Karpas-422 (cell line): ENCODE data around the gene CGREF1. TPM values are rescaled to one million over a fixed set of nuclear protein-coding genes. Genes with fewer than 3 reads are reported as not detected.

Experiments used
- DNase-seq: peaks from one replicate; pipeline ENCODE4 v3.0.0-alpha.2; 2015
- H2AFZ ChIP-seq: fragments of 200-600 bp; sonication (generic); 2 replicates; pipeline ENCODE4 v1.6.1; 2014; ENCODE audit warnings: antibody characterized with exemption, low read length, mixed read lengths
- H3K27ac ChIP-seq: fragments of 200-600 bp; sonication (generic); 2 replicates; pipeline ENCODE4 v1.5.1; 2014; ENCODE audit warnings: mild to moderate bottlenecking, low read length, moderate library complexity
- H3K27me3 ChIP-seq: fragments of 200-600 bp; sonication (generic); 2 replicates; pipeline ENCODE4 v1.6.1; 2014; ENCODE audit warnings: low read length, mixed read lengths
- H3K36me3 ChIP-seq: fragments of 200-600 bp; sonication (generic); 2 replicates; pipeline ENCODE4 v1.6.1; 2014; ENCODE audit warnings: low read length, mixed read lengths; ENCODE audit not compliant: insufficient read depth
- H3K4me1 ChIP-seq: fragments of 200-600 bp; sonication (generic); 2 replicates; pipeline ENCODE4 v1.6.1; 2014; ENCODE audit warnings: mild to moderate bottlenecking, low read length, mixed read lengths
- H3K4me2 ChIP-seq: fragments of 200-600 bp; sonication (generic); 2 replicates; pipeline ENCODE4 v1.6.1; 2014; ENCODE audit warnings: low read length, low read depth, mild to moderate bottlenecking; ENCODE audit not compliant: poor library complexity, severe bottlenecking
- H3K4me3 ChIP-seq: fragments of 200-600 bp; sonication (generic); 2 replicates; pipeline ENCODE4 v1.5.1; 2014; ENCODE audit warnings: mild to moderate bottlenecking, antibody characterized with exemption, low read length, mixed read lengths
- H3K79me2 ChIP-seq: fragments of 200-600 bp; sonication (generic); 2 replicates; pipeline ENCODE4 v1.6.1; 2014; ENCODE audit warnings: mild to moderate bottlenecking, low read length, mixed read lengths
- H3K9ac ChIP-seq: fragments of 200-600 bp; sonication (generic); 2 replicates; pipeline ENCODE4 v1.6.0; 2014; ENCODE audit warnings: low read length
- H3K9me2 ChIP-seq: fragments of 200-600 bp; sonication (generic), shearing (Covaris generic); replicated peaks from 2 replicates; pipeline ENCODE4 v1.6.0; 2014; ENCODE audit warnings: mild to moderate bottlenecking, low read length, moderate library complexity; ENCODE audit not compliant: insufficient read depth
- H3K9me3 ChIP-seq: fragments of 300-700, 200-600 bp; sonication (generic); 2 replicates; pipeline ENCODE4 v1.6.1; 2014; ENCODE audit warnings: low read length, mixed read lengths
- H4K20me1 ChIP-seq: fragments of 200-600 bp; sonication (generic); 2 replicates; pipeline ENCODE4 v1.6.1; 2014; ENCODE audit warnings: mild to moderate bottlenecking, antibody characterized with exemption, low read length, low read depth; ENCODE audit not compliant: insufficient read depth
- total RNA-seq: library from RNA; depleted of rRNA; stranded (reverse); fragments of >200 nt; shearing (Covaris generic); gene quantifications from 2 replicates; pipeline ENCODE4 v1.2.3, GENCODE V29; 2014; ENCODE audit warnings: low replicate concordance

The CGREF1 gene
- total RNA-seq, 1 experiment from 2014 or later, result not detected

DNA sequence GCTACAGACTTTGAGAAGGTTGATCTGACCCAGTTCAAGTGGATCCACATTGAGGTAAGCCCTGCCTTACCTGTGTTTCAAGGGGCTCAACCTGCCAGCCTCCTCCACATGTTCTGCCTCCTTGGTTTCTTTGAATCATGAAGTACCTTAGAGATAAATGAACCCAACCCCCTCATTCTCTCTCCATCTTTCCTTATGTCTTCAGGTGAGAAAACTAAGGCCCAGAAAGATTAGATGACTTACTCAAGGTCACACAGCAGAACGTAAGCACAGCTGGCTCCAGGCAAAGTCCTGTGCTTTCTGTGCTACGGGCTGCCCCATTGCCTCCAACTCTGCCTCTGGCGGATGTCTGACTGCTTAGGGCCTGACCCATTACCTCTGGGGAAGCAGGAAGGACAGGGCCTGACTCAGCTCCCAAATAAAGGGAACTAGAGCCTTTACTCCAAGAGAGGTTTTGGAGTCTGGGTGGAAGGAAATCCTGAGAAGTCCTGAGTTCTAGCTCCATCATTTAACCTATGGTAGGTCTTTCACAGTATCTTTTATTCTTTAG, 22.1 kb downstream of the CGREF1 start:
- no peak overlapping the region for H3K4me2 ChIP-seq
- H3K9ac ChIP-seq, result peak overlapping the region; percentile 51

DNA sequence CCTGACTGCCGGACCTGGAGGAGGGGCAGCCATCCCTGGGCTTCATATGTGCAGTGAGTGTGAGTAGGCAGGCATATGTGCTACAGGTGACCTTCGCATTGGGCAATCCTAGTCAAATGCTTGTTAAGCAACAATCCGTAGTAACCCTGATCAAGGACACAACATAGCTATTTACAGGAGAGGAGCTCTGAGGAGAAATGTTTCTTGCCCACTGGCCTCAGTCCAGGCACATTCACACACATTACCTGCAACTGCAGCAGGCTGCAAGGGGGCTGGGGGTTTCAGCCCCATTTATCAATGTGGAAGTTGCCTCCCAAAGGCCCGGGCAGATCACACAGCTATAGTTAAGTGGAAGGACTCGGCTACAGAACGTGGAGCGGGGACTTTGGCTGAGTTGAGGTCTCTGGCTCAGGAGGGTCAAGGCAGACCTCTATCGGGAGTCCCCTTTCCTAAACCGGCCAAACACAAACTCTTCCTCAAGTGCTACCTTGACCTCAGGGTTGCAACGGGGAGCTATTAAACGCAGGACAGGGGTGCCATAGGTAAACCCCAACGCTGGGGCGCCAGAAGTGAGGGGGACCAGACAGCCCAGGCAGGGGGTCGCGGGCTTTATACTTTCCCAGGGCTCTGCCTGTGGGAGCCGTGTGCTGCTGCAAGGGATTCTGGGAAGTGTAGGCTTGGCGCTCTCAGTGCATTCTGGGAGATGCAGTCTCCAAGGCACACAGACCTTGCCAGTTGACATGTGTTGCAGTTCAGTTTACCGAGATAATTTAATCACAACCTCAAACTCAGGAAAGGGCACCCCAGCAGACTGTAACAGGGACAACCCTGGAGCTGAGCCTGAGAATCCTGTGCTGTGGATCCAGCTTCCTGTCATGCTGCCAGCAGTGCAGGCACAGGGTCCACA, 22.9 kb downstream of the CGREF1 start:
- Histone ChIP-seq H3K27ac (no peak overlapping the region), H3K9me2 (no peaks in the 10 kb centered on the region), H3K4me1 (peaks cover 8% of the 10 kb centered on the region), H3K4me2 (peak overlapping the region; percentile 68), H3K27me3 (no peaks in the 10 kb centered on the region), H3K79me2 (no peaks in the 10 kb centered on the region), H2AFZ (peak overlapping the region; percentile 98), H3K36me3 (no peaks in the 10 kb centered on the region), H3K9me3 (no peaks in the 10 kb centered on the region), H3K9ac (peak overlapping the region; percentile 51), H4K20me1 (no peaks in the 10 kb centered on the region), H3K4me3 (peak overlapping the region; percentile 53; the same call in 1 of the 2 replicates)
- DNase-seq, result peak; percentile 86

More for the DNA sequence above, 22.1 kb downstream of the CGREF1 start:
- H3K27ac ChIP-seq, result no peak overlapping the region
- H3K9me2 ChIP-seq, result no peaks in the 10 kb centered on the region
- H3K9me3 ChIP-seq, result no peaks in the 10 kb centered on the region
- no peaks in the 10 kb centered on the region for H4K20me1 ChIP-seq
- no peaks in the 10 kb centered on the region for H3K27me3 ChIP-seq
- no peaks in the 10 kb centered on the region for H3K79me2 ChIP-seq
- H3K36me3 ChIP-seq, result no peaks in the 10 kb centered on the region
- peaks cover 8% of the 10 kb centered on the region for H3K4me1 ChIP-seq
- no peak for DNase-seq
- H2AFZ ChIP-seq, result peak overlapping the region; percentile 98
- H3K4me3 ChIP-seq, result no peak overlapping the region

DNA sequence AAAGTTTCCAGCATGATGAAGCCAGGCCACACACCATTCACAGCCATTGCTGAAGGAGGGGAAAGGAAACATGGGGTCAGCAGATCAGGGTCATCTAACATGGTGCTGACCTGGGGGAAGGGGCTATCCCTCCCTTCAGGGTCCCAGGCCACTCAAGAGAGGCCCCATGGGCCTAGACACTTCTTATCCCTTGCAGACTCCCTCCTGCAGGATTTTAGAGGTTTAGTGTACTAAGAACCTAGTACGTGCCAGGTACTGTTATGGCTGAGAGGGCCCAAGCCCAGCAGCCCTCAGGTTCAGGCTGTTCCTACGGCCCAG, 23.5 kb downstream of the CGREF1 start:
- H3K9me2 ChIP-seq, result no peaks in the 10 kb centered on the region
- no peaks in the 10 kb centered on the region for H3K79me2 ChIP-seq
- H3K9ac ChIP-seq, result no peak overlapping the region
- H3K27me3 ChIP-seq, result no peaks in the 10 kb centered on the region
- no peaks in the 10 kb centered on the region for H3K9me3 ChIP-seq
- H4K20me1 ChIP-seq, result no peaks in the 10 kb centered on the region
- H3K4me3 ChIP-seq, result no peak overlapping the region
- peaks cover 8% of the 10 kb centered on the region for H3K4me1 ChIP-seq
- H3K27ac ChIP-seq, result no peak overlapping the region
- H2AFZ ChIP-seq, result no peak overlapping the region
- H3K36me3 ChIP-seq, result no peaks in the 10 kb centered on the region
- DNase-seq, result no peak
- H3K4me2 ChIP-seq, result no peak overlapping the region

DNA sequence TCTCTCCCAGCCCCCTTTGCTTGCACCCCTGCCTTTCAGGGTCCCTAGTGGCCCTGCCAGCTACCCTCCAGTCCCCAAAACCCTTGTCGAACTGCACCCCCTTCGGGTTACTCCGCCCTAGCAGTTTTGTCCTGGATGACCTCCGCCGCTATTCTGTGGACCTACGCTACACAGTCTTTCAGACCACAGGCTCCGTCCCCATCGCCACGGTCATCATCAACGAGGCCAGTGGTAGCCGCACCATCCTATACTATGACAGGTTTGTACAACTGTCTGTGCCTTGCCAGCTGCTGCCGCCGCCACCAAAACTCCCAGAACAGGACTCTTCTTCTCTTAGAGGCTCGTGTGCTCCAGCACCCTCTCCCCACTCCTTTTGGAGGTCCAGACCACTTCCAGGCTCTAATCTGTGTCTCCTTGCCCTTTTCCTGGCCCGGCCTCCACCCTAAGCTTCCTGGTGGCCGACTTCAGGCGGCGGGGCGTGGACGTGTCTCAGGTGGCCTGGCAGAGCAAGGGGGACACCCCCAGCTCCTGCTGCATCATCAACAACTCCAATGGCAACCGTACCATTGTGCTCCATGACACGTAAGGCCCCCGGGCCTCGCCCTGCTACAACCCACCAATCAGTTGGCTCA, 24.5 kb downstream of the CGREF1 start:
- Histone ChIP-seq H3K79me2 (no peaks in the 10 kb centered on the region), H3K27ac (no peak overlapping the region), H3K9ac (no peak overlapping the region)

DNA sequence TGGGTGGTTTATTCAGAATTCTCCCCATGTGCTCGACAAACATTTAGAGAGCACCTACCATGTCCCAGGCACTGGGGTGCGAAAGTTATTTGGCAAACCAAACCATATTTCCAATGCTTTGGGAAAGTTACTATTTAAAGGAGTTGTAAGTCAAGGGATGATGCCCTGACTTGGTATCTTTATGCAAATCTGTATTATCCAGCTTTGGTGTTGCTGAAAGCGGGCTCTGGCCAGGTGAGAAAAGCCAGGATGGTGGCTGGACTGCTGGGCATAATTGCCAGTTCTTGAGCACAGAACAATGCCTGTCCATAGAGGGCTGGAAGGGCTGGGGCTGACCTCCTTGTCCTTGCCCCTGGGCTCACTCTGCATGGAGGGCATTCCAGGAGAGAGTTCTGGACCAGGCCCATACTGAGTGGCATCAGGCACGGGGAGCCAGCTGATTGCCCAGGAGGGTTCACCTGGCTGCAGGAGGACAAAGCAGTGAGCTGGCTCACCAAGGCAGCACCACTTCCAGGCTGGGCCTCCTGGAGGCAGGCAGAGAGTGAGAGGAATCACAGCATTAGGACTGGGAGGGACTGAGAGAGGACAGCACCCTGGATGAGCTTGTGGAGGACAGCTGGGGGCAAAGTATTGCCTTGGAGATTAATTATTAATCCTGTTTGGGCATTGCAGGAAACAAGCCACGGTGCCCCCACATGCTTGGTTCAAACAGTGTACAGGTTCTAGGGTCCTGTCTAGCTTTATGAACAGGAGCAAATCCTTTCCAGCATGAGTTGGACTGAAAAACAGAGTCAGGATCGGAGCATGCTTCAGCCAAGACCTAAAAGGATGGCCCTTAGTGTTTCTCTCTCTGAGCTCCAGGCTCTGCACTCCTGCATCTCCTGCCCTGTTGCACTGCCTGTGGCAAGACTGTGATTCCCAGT, 25.2 kb downstream of the CGREF1 start:
- Histone ChIP-seq H3K4me3 (no peak overlapping the region), H3K9me2 (no peaks in the 10 kb centered on the region), H3K4me1 (peaks cover 8% of the 10 kb centered on the region), H3K27ac (no peak overlapping the region), H3K9me3 (no peaks in the 10 kb centered on the region), H2AFZ (no peak overlapping the region), H3K9ac (no peak overlapping the region), H3K79me2 (no peaks in the 10 kb centered on the region), H4K20me1 (no peaks in the 10 kb centered on the region), H3K4me2 (no peak overlapping the region), H3K27me3 (no peaks in the 10 kb centered on the region), H3K36me3 (no peaks in the 10 kb centered on the region)
- no peak for DNase-seq

More for the DNA sequence above, 24.5 kb downstream of the CGREF1 start:
- Histone ChIP-seq H3K9me2 (no peaks in the 10 kb centered on the region), H3K36me3 (no peaks in the 10 kb centered on the region), H3K9me3 (no peaks in the 10 kb centered on the region), H3K4me2 (no peak overlapping the region), H3K27me3 (no peaks in the 10 kb centered on the region), H4K20me1 (no peaks in the 10 kb centered on the region), H3K4me1 (peaks cover 8% of the 10 kb centered on the region), H2AFZ (no peak overlapping the region), H3K4me3 (no peak overlapping the region)
- DNase-seq, result no peak

DNA sequence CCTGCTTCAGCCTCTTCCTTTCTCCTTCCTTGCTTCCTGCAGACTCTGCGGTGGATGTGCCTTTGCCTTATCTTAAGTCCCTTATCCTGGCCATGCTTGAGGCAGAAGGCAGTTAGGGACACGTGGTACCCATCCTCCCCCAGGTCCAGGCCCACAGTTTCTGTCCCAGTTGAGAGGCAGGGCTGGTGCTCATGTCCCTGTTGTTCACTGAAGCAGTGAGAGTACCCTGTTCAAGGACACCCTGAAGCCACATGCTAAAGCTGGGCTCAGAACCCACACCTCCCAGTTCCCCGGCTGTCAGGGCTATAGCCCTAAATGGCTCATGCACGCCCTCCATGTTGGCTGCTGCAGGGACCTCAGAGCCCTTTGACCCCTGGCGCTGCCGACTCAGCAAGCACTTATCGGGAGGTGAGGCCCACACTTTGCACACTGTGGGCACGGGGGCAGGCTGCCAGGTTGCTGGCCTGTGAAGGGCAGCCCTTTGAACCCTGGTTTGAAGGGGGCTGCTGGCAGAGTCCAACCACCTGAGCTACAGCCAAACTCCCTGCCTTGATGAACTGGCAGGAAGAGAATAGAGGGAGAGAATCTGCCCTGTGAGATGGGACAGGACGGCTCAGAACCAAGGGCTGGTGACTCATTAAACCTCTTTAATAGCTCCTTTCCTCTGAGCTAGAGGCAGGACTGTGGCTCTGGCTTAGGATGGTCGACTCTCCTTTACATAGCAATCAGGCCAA, 26.1 kb downstream of the CGREF1 start:
- no peaks in the 10 kb centered on the region for H3K36me3 ChIP-seq
- H3K27ac ChIP-seq, result no peak overlapping the region
- no peaks in the 10 kb centered on the region for H3K79me2 ChIP-seq
- no peak overlapping the region for H3K4me2 ChIP-seq
- H3K9me2 ChIP-seq, result no peaks in the 10 kb centered on the region
- no peak overlapping the region for H2AFZ ChIP-seq
- H3K27me3 ChIP-seq, result no peaks in the 10 kb centered on the region
- H3K4me1 ChIP-seq, result peaks cover 8% of the 10 kb centered on the region
- H3K9ac ChIP-seq, result no peak overlapping the region
- H3K4me3 ChIP-seq, result no peak overlapping the region
- H3K9me3 ChIP-seq, result no peaks in the 10 kb centered on the region
- no peak for DNase-seq
- H4K20me1 ChIP-seq, result no peaks in the 10 kb centered on the region

DNA sequence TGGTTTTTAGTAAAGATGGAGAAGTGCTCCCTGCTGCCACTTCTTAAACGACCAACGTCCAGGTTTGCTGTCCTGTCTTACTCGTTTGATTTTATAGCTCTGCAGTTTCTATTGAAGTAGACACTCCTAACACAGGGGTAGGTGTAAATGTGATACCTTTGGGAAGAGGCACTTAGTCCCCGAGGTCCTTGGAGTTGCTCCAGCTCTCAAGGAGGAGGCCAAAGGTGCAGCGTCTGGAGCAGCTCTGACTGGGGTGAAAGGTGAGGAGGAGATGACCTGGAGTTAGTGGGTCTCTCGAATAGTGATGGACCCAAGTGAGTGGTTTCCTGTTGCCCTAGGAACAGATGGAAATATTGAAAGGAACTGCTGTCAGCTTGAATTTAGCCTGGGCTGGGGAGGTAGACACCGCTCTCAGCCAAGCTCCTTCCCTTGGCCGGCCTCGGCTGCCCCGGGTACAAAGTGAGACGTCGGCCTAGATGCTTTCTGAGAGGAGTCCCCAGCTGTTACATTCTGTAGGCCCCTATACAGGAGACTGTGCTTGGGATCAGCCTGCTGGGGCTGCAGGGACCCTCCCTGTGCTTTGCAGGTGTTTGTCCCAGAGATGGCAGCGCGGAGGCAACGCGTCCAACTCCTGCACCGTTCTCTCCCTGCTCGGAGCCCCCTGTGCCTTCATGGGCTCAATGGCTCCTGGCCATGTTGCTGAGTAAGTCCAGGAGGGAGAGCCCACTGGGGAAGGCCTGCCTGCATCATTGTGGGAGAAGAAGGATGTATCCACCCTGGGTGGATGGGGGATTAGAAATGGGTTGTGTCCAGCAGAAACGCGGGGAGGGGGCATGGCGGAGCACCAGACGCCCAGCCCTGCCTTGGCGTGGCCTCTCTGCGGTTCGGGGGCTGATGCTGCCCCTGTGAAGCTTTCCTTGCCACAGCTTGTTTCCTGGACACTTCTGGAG, 26.9 kb downstream of the CGREF1 start:
- Histone ChIP-seq H2AFZ (no peak overlapping the region), H3K9me3 (no peaks in the 10 kb centered on the region), H3K9ac (no peak overlapping the region), H3K9me2 (no peaks in the 10 kb centered on the region), H4K20me1 (no peaks in the 10 kb centered on the region), H3K4me2 (no peak overlapping the region), H3K4me1 (peaks cover 15% of the 10 kb centered on the region), H3K4me3 (no peak overlapping the region), H3K79me2 (no peaks in the 10 kb centered on the region), H3K27me3 (no peaks in the 10 kb centered on the region), H3K36me3 (no peaks in the 10 kb centered on the region), H3K27ac (no peak overlapping the region)
- DNase-seq, result no peak
